Right lobe of liver (tissue), 6 donors: ENCODE data around the gene ZNF665. TPM values are rescaled to one million over a fixed set of nuclear protein-coding genes. Genes with fewer than 3 reads are reported as not detected.
A peak's percentile ranks its signal among the peaks of the same experiment; 100 is the strongest.
"Not testable (repeated sequence)": the region's sequence is repeated elsewhere in the genome, so short reads cannot be mapped to it uniquely, and the experiment has no call there.

Source experiments
- ATAC-seq, 4 donors: fragments of 200-7000 bp; cut with Tn5 transposase; one replicate each; pipeline ENCODE4 v1.9.1; 2020; ENCODE audit warnings: mild to moderate bottlenecking in 4 of 4, moderate library complexity in 4 of 4
- DNase-seq, 3 donors: peaks; one replicate each; pipeline ENCODE4 v3.0.0-alpha.2; 2020
- H3K27ac ChIP-seq, 3 donors: fragments of 200-600 bp; one replicate each; pipeline ENCODE4 v1.8.0; 2022
- H3K27me3 ChIP-seq, 2 donors: fragments of 200-600 bp; one replicate each; pipeline ENCODE4 v1.8.0; 2022
- H3K36me3 ChIP-seq, 4 donors: fragments of 200-600 bp; sonication (generic) in 1 of 4; one replicate each; pipeline versions ENCODE4 v1.5.1 to v1.8.0; 2017 to 2022; ENCODE audit warnings: control low read depth in 1 of 4
- H3K4me1 ChIP-seq, 4 donors: fragments of 200-600 bp; sonication (generic) in 1 of 4; one replicate each; pipeline versions ENCODE4 v1.5.1 to v1.8.0; 2017 to 2022; ENCODE audit warnings: control low read depth in 1 of 4
- H3K4me3 ChIP-seq, 3 donors: fragments of 200-600 bp; one replicate each; pipeline ENCODE4 v1.8.0; 2022
- H3K9me3 ChIP-seq, 4 donors: fragments of 200-600 bp; sonication (generic) in 1 of 4; one replicate each; pipeline versions ENCODE4 v1.5.1 to v1.8.0; 2017 to 2022; ENCODE audit warnings: control low read depth in 1 of 4
- CTCF ChIP-seq, 4 donors: fragments of 200-600 bp in 3 of 4; fragments of 450-650 bp in 1 of 4; IDR thresholded peaks; one replicate each; pipeline versions ENCODE4 v1.5.1 to v1.8.0; 2016 to 2022; ENCODE audit warnings: antibody characterized with exemption in 4 of 4, mild to moderate bottlenecking in 2 of 4
- POLR2A ChIP-seq: fragments of 450-650 bp; IDR thresholded peaks from one replicate; pipeline ENCODE4 v1.6.1; 2017; ENCODE audit warnings: antibody characterized with exemption, mild to moderate bottlenecking
- WGBS: methylation state at CpG from one replicate; pipeline ENCODE4 v1.1.6; 2018; ENCODE audit warnings: low coverage, low lambda C conversion rate; ENCODE audit not compliant: insufficient coverage; ENCODE audit errors: missing lambda C conversion rate; 5-methylcytosine and 5-hydroxymethylcytosine counted together
- intact Hi-C, 2 donors: fragments of 100-400 bp; cut with DNase I; formaldehyde crosslinking; loops; one replicate each; pipeline versions ENCODE4 v1.11.2 to v1.14.1; 2022
- total RNA-seq, 6 experiments: library from RNA; depleted of rRNA in 2 of 6; stranded (reverse); fragments of >200 nt in 2 of 6; fragmentation: NEBNext Ultra II Directional in 3 of 6; extraction: Animal tissue kit (Norgen Biotek cat#: 25700) in 3 of 6; gene quantifications; one replicate each; pipeline versions ENCODE4 v1.1.0 to v1.2.4, GENCODE V29; 2016 to 2023
- donor health status: DM: no; HTN: yes; CAD: no.
- donor health status: DM: no; HTN: no; CAD: no.
- donor health status: DM: no; HTN: no; CAD: no.
- donor health status: DM: no; HTN: yes; CAD: no.
- donor health status: DM: no; HTN: yes; CAD: no.

ZNF665 gene
- total RNA-seq, 6 experiments from 2014 or later, result 0.09 to 0.47 (median 0.32) TPM; not detected in 1

GRCh38 chr19:53131085-53131590 is 62.0 kb downstream of the ZNF665 start:
- DNase-seq (no peak), ATAC-seq (peak in 2 of 4 donors; percentile 43 to 54)
- intact Hi-C loops, result no loop called here
- no peaks in the 10 kb centered on the region for H3K36me3 ChIP-seq
- H3K4me3 ChIP-seq, result no peak overlapping the region
- no peaks in the 10 kb centered on the region for H3K27me3 ChIP-seq
- no peaks in the 10 kb centered on the region for H3K4me1 ChIP-seq
- WGBS, result 68% methylated on average over 4 of the region's 4 CpGs
- H3K9me3 ChIP-seq, result peaks cover 0 to 4% (median 0%) of the 10 kb centered on the region in 4 donors
- H3K27ac ChIP-seq, result no peak overlapping the region
- no peak for TF ChIP-seq CTCF (IDR thresholded peaks at IDR 0.05)
- TF ChIP-seq POLR2A, result no peak

GRCh38 chr19:53130506-53130905 is 62.7 kb downstream of the ZNF665 start:
- TF ChIP-seq CTCF (IDR thresholded peaks at IDR 0.05) (no peak), POLR2A (no peak)
- ATAC-seq, result no peak
- H3K9me3 ChIP-seq, result peaks cover 0 to 4% (median 0%) of the 10 kb centered on the region in 4 donors
- no peak overlapping the region for H3K4me3 ChIP-seq
- no peaks in the 10 kb centered on the region for H3K4me1 ChIP-seq
- H3K27me3 ChIP-seq, result no peaks in the 10 kb centered on the region
- intact Hi-C loops, result no loop called here
- no peak for DNase-seq
- WGBS, result 48% methylated on average over 7 of the region's 7 CpGs
- H3K27ac ChIP-seq, result no peak overlapping the region
- no peaks in the 10 kb centered on the region for H3K36me3 ChIP-seq

GRCh38 chr19:53126733-53127526 is 66.2 kb downstream of the ZNF665 start:
- H3K9me3 ChIP-seq, intact Hi-C loops, H3K36me3 ChIP-seq, DNase-seq, H3K4me1 ChIP-seq, H3K27me3 ChIP-seq, H3K4me3 ChIP-seq, H3K27ac ChIP-seq: not testable (repeated sequence)
- peak in 3 of 4 donors; percentile 42 to 72 (median 60) for ATAC-seq
- WGBS, result 41% methylated on average over 7 of the region's 15 CpGs

- no peak for DNase-seq
- no peaks in the 10 kb centered on the region for H3K4me1 ChIP-seq
- no peaks in the 10 kb centered on the region for H3K27me3 ChIP-seq
- H3K9me3 ChIP-seq, result no peaks in the 10 kb centered on the region
- no peaks in the 10 kb centered on the region for H3K36me3 ChIP-seq
- peak in 3 of 4 donors; percentile 27 to 75 (median 45) for ATAC-seq
- WGBS, result 65% methylated on average over 5 of the region's 7 CpGs
- H3K4me3 ChIP-seq, result no peak overlapping the region
- intact Hi-C loops, result no loop called here
- TF ChIP-seq POLR2A (no peak), CTCF (IDR thresholded peaks at IDR 0.05) (no peak)
- no peak overlapping the region for H3K27ac ChIP-seq
Observed at GRCh38 chr19:53123400-53123799, 69.8 kb downstream of the ZNF665 start.

Other genes with a start within 250 kb of the ZNF665 start
- 1 to 10 TPM in 5 of 6 experiments, under 1 TPM in 1; 0.68 to 3.5 (median 1.9) TPM for gene ZNF816, start 230.5 kb downstream of the ZNF665 start, total RNA-seq
- not detected for gene ERVV-1, start 179.4 kb downstream of the ZNF665 start, total RNA-seq
- not detected for gene ERVV-2, start 148.6 kb downstream of the ZNF665 start, total RNA-seq
- gene ZNF160, start 89.9 kb downstream of the ZNF665 start, total RNA-seq, result 10 to 100 TPM in 5 of 6 experiments, 1 to 10 TPM in 1; 6.6 to 18.9 (median 13.9) TPM
- gene ZNF415, start 60.4 kb downstream of the ZNF665 start, total RNA-seq, result 1 to 10 TPM in 1 of 6 experiments, under 1 TPM in 5; 0.12 to 1.3 (median 0.47) TPM
- gene ZNF347, start 34.3 kb downstream of the ZNF665 start, total RNA-seq, result 1 to 10 TPM in 5 of 6 experiments, under 1 TPM in 1; 0.70 to 4.2 (median 2.0) TPM
- 1 to 10 TPM in 3 of 6 experiments, under 1 TPM in 3; 0.25 to 2.0 (median 1.1) TPM for gene ZNF677, start 61.5 kb upstream of the ZNF665 start, total RNA-seq
- gene VN1R2, start 64.9 kb upstream of the ZNF665 start, total RNA-seq, result not detected
- gene VN1R4, start 74.4 kb upstream of the ZNF665 start, total RNA-seq, result not detected
- gene ZNF845, start 140.4 kb upstream of the ZNF665 start, total RNA-seq, result 1 to 10 TPM in 4 of 6 experiments, under 1 TPM in 2; 0.86 to 3.0 (median 1.4) TPM
- 1 to 10 TPM; 1.7 to 3.7 (median 2.2) TPM for gene ZNF525, start 172.3 kb upstream of the ZNF665 start, total RNA-seq
- 1 to 10 TPM; 2.2 to 7.7 (median 3.8) TPM for gene ZNF765, start 201.8 kb upstream of the ZNF665 start, total RNA-seq
- 1 to 10 TPM; 2.6 to 4.2 (median 3.4) TPM for gene ZNF761, start 238.6 kb upstream of the ZNF665 start, total RNA-seq